H1 (cell line): ENCODE data around the gene SPRR1A. TPM values are rescaled to one million over a fixed set of nuclear protein-coding genes. Genes with fewer than 3 reads are reported as not detected.

Source experiments
- CTBP2 ChIP-seq: IDR thresholded peaks from 2 replicates; pipeline ENCODE4 v1.7.0; 2011; ENCODE audit warnings: borderline replicate concordance, mild to moderate bottlenecking, moderate library complexity, mixed read lengths, low read length; ENCODE audit not compliant: insufficient read depth, insufficient read length
- E2F6 ChIP-seq: IDR thresholded peaks from 2 replicates; pipeline ENCODE4 v1.6.1; 2012; ENCODE audit warnings: inconsistent platforms
- KDM1A ChIP-seq: fragments of 200-600, 300-600 bp; sonication (generic); IDR thresholded peaks from 2 replicates; pipeline ENCODE4 v1.7.1; 2016; ENCODE audit warnings: mild to moderate bottlenecking, low read length, borderline replicate concordance
- SIX5 ChIP-seq: IDR thresholded peaks from 2 replicates; pipeline ENCODE4 v1.6.1; 2011; ENCODE audit warnings: mild to moderate bottlenecking, low read depth, low read length
- TCF12 ChIP-seq: IDR thresholded peaks from 2 replicates; pipeline ENCODE4 v1.6.1; 2011; ENCODE audit warnings: low read depth, mild to moderate bottlenecking, low read length
- polyA plus RNA-seq, 7 experiments: library from polyadenylated mRNA; depleted of rRNA in 3 of 7; stranded (reverse) in 5 of 7; unstranded in 2 of 7; fragments of >200 nt in 5 of 7; fragments of 200-250 nt in 2 of 7; gene quantifications; 1 replicate in 5 of 7; 2 replicates in 1 of 7; 4 replicates in 1 of 7; pipeline versions ENCODE4 v1.2.1 to v1.2.3, GENCODE V29; 2011 to 2013; ENCODE audit warnings: missing spikeins in 2 of 7, mixed read lengths in 2 of 7
- total RNA-seq: library from RNA; stranded (reverse); fragmentation: NEBNext Ultra II Directional; extraction: Animal tissue kit (Norgen Biotek cat#: 25700); gene quantifications from 2 replicates; pipeline ENCODE4 v1.2.1, GENCODE V29; 2021

SPRR1A gene
- total and polyA plus RNA-seq, 2 of the 8 experiments (the other 6 are each of a cell fraction or from before 2014, with no cell fraction given), result not detected

DNA sequence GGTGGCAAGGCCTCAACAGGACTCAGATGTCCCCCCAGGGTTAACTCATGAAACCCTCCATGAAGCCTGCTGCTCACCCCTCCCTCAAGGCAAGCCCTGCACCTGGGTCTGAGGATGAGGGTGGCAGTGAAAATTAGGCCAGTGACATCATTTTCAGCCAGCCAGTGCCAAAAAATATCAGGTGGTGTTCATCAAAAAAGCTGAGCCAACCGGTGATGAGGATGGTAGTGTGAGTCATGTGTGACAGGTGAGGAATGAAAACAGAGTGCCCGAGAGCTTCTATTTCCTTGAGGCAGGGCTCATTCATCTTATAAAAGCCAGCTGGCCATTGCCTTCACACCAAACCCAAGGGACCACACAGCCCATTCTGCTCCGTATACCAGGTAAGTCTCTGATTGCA lies at the start of gene SPRR1A (continued):
- TF ChIP-seq TCF12 (no peak), KDM1A (no peak), E2F6 (no peak), SIX5 (no peak), CTBP2 (no peak)
